Stimulated activated CD4-positive, alpha-beta T cell treated with anti-CD3 and anti-CD28 coated beads, TNF-alpha, amount 100 ng/mL, for 48 hours (primary cell): ENCODE measurements around the gene CNIH2.
"Not testable (repeated sequence)": the region's sequence is repeated elsewhere in the genome, so short reads cannot be mapped to it uniquely, and the experiment has no call there.

ENCODE experiments used
- DNase-seq, 3 donors: peaks; one replicate each; pipeline ENCODE4 v3.0.0-alpha.2; 2020; ENCODE audit warnings: low read depth in 3 of 3

The CNIH2 gene

DNA sequence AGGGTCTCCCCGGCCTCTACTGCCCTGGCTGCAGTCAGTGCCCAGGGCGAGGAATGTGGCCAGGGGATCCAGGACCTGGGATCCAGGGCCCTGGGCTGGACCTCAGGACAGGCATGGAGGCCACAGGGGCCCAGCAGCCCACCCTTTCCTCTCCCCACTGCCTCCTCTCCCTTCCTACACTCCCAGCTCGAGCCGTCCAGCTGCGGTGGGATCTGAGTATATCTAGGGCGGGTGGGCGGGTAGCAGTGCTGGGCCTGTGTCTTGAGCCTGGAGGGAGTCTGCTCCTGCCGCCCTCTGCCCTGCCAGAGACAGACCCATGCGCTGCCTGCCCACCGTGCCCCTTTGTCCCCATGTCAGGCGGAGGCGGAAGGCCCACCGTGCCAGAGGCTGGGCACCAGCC lies 1.4 kb upstream of the CNIH2 start:
- not testable (repeated sequence) for DNase-seq

DNA sequence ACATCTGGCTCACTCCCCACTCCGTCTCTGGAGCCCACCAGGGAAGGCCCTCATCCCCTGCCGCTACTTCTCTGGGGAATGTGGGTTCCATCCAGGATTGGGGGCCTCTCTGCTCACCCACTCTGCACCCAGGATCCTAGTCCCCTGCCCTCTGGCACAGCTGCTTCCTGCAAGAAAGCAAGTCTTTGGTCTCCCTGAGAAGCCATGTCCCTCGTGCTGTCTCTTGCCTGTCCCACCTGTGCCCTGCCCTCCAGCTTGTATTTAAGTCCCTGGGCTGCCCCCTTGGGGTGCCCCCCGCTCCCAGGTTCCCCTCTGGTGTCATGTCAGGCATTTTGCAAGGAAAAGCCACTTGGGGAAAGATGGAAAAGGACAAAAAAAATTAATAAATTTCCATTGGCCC lies 911 bp upstream of the CNIH2 start:
- DNase-seq: not testable (repeated sequence)

DNA sequence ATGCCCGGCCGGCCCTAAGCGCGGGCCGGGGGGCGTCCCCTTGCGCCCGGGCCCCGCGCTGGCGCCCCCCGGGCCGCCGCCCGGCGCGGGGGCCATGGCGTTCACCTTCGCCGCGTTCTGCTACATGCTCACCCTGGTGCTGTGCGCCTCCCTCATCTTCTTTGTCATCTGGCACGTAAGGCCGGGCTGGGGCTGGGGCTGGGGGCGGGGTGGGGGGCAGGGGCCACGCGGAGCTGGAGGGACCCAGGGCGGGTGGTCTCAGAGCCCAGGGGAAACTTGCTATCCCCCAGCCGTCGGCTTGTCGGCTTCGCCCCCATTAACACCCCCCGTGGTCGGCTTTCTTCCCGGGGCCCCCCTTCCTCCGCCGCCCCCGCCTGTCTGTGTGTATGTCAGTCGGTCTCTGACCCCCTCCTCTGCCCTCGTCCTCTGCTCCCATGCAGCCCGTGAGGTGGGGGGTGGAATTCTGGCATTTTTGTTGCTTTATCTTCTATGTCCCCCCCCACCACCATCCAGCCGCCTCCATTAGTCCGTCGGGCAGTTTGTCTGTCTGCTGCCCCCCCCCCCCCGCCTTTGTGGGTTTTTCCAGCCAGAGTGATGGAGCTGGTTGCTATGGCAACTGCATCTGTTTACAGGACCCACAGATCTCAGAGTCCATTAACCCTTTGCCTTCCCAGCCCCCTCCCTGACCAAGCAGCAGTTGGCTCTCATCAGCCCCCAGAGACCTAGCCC lies 552 bp downstream of the CNIH2 start:
- DNase-seq: no peak

DNA sequence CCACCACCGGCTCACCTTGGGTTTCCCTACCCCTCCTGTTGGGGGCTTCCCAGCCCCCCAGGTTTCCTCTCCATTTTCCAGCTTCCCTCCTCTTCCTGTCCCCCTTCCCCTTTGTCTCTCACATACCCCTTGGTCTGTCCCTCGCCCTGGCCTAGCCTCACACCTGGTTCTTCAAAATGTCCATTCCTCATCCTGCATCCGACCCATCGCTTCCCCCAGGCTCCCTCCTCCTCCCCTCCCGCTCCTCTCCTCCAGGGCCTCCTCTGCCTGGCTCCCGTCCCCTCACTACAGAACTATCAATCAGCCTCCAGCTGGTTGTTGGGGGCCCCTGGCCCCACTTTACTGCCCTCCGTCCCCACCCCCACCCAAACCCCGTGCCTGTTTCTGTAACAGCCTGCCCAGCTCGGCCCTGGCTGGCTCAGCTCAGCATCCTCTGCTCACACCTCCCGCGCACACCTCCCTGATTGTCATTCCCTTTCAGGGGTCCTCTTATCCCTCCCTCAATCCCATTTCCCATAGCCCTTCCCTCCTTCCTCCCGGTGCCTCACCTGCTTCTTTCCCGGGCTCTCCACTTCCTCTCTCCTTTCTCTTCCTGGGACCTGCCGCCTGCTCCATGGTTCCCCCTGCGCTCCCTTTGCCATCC lies 1.2 kb downstream of the CNIH2 start:
- no peak for DNase-seq

DNA sequence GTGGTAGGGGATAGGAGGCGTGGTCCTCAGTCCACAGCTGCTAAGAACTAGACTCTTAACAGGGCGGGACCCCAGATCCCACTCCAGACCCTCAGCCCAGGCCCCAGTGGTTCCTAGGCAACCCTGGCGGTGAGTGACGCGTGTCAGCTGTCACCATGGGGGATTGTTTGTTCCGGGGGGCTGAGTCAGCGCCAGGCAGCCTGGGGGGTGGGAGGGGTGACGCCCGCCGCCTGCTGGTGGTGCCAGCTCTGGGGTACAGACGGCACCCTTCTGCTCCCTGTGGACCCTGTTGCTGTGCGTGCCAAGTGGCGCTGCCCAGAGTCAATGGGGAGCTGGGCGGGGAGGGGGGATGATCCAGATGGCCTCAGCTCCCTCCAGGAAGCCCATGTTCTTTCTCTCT lies 2.5 kb downstream of the CNIH2 start:
- no peak for DNase-seq

DNA sequence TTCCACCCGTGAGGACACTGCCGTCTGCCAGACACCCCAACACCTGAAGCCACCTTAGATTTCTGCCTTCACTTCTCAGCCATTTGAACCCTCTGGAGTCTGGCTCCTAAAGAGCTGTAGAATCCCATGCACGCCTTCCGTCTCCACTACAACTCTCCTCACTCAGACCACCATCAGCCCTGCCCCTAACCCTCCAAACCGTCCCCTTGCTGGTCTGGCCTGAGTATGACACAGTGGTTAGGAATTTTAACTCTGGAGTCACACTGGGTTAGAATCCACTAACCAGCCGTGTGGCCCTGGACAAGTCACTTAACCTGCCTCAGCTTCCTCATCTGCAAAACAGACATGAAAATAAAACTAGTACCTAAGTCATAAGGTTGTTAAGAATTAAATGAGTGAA lies 3.0 kb downstream of the CNIH2 start:
- no peak for DNase-seq

DNA sequence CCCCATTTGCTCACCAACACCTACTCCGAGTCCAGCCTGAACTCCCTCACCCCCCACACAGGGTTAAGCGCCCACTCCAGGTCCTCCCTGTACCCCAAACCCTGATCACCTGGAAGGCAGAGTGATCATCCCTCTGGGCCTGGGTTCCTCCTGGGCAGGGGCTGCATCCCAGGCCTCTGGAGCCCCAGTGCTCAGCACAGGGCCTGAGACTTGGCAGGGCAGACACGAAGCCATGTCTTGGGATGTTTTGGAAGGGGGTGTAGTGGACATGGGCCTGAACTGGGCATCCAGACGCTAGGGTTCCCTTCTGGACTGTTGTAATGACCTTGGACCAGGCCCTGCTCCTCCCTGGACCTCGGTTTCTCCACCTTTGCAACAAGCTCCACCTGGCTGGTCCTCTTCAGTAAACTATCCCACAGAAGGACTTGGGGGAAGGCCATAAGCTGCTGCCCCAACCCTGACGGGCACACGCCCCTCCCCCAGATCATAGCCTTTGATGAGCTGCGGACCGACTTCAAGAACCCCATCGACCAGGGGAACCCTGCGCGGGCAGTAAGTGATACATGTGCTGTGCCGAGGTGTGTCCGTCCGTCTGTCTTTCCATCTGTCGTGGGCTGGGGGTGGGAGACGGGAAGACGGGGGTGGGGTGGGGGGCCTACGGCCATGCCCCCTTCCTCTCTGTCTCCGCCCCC lies 3.9 kb downstream of the CNIH2 start:
- no peak for DNase-seq

DNA sequence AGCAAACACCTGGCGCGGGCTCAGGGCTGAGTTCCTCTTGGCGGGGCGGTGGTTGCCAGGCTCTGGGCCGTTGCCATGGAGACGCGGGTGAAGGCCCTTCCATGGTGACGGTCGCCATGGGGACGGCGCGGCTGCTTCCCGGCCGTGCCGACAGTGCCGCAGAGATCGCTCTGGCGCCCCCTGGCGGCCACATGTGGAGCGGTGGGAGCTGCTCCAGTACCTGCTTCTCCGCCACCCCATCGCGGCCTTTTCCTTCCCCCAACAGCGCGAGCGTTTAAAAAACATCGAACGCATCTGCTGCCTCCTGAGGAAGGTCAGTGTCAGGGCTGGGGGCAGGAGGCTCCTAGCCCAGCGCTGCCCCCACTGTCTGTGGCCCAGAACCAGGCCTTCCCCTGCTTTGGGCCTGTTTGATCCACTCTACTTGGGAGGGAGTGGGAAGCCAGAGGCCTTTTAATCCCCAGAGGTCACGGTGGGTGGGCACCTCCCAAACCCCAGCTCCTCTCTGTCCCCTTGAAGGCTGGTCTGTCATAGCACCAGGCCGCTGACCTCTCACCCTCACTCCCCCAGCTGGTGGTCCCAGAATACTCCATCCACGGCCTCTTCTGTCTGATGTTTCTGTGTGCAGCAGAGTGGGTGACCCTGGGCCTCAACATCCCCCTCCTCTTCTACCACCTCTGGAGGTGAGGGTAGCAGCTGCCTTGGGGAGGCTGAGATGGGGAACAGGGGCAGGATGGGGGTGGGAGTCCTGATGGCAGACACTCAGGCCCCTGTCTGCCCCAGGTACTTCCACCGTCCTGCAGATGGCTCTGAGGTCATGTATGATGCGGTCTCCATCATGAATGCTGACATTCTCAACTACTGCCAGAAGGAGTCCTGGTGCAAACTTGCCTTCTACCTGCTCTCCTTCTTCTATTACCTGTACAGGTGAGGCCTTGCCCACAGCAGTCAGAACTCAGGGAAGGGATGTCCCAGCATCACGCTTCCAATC lies 4.8 kb downstream of the CNIH2 start:
- peak; percentile 97 to 100 (median 99) for DNase-seq

DNA sequence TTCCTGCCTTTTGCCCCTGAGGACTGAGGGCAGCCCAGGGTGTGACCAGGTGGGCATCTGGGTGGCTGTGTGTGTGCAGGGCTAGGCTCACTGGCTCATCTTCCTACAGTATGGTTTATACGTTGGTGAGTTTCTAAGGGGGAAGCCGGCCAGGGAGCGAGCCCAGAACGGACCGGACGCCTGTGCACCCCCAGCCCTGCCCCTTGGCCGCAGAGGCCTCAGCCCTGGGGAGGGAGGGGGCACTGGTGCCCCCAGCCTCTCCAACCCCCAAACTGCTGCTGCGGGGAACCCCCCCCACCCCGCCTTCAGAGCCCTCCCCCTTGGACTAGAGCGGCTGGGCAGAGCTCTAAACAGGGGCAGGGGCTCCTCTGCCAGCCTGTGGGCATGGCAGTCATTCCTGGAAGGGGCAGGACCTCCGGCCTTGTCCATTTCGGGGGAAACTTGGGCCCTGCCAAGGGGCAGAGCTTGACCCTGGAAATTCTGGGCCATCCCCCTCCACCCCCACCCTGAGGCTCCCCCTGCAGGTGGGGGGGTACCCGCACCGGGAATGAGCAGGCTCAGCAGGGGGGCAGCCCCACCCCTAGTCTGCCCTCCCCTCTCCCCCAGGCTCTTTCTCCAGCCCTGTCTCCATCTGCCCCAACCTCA lies 5.6 kb downstream of the CNIH2 start:
- DNase-seq: no peak

DNA sequence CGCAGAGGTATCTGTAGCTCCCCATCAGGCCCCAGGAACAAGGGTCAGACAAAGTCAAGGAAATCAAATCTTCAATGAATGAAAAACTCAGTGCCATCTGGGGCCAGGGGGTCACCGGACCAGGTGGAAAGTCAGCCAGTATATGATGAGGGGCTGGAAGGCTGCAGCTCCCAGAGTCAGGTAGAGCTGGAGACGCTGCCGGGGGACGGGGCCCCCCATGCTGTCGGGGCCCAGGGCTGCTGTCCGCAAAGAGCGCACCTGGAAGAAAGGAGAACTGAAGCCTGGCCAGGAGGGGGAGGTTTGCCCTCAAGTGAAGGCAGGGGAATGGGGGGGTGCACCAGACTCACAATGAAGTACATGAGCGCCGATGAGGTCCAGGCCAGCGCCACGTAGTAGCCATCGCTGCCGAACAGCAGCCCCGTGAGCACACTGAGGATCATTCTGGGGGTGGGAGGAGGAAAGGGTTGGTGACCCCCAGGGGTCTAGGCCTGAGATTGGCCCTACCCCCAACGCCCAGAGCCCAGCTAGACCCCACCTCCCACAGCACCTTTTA lies 6.6 kb downstream of the CNIH2 start:
- DNase-seq: no peak

DNA sequence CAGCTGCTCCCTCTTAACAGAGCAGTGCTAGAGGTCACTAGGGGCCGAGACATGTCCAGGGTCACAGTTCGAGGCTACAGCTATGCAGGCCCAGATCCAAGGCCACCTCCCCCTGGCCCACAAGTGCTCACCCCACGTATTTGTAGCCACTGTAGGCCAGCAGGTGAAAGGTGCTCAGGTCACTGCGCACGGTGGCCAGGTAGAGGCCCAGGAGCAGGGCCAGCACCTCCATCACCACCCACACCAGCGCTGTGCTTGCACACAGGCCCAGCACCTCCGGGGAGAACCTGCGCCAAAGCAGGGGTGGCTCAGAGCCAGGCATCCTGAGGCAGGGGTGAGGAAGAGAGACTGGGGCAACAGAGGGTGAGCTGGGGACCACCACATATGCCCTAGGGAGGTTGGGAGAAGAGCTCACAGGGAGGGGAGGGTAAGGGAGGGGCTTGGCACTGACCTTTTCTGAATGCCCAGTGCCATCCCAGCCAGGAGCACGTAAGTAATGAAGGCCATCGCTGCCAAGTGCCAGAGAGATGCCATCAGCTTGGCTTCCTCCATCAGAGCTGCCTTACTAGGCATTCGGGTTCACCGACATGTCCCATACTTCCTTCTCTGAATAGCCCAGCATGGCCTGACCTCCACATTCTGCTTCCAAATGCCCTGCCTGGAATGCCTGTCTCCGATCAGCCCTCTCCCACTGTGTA lies 7.4 kb downstream of the CNIH2 start:
- DNase-seq: no peak

DNA sequence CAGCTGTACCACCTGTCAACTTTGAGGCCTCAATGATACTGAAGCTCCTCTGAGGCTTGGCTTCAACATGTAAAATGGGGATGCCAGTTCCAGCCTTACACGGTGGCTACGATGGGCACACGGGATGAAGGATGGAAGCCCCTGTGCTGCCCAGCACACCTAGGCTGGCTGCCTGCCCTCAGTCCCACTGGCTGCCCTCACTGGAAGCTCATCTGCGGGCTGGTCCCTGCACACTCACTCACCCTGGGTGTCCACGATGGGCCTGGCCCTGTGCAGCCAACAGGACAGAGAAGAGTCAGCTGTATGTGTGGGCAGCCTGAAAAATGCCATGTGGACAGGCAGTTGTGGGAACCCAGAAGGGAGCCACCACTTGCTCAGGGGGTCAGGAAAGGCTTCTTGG lies 8.7 kb downstream of the CNIH2 start:
- no peak for DNase-seq

DNA sequence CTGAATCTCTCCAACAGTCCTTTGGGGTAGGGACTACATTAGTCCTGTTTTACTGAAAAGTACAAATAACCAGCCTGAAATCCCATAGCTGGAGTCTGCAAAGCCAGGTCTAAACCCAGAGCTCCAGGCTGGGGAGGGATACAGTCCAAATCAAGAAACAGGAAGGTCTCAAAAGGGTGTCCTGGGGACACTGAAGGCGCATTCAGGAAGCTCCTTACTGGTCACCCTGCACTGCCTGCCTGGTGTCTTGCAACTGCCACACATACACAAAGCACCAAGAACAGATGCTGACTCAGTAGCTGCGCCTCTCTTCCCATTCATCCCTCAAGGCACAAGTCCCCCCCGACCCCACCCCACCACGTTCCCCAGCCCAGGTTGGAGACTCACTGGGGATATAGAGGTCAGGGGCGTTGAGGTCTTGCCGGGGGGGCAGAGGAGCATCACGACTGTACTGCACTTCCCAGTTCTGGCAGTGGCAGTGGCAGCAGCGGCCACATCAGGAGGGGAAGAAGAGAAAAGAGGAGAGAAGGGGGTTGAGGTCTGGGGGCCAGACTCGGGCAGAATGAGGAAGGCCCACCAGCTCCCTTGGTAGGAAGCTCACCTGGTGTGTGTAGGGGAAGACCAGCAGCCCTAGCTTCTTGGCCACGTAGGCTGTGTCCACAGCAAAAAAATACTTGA lies 9.4 kb downstream of the CNIH2 start:
- DNase-seq: no peak

DNA sequence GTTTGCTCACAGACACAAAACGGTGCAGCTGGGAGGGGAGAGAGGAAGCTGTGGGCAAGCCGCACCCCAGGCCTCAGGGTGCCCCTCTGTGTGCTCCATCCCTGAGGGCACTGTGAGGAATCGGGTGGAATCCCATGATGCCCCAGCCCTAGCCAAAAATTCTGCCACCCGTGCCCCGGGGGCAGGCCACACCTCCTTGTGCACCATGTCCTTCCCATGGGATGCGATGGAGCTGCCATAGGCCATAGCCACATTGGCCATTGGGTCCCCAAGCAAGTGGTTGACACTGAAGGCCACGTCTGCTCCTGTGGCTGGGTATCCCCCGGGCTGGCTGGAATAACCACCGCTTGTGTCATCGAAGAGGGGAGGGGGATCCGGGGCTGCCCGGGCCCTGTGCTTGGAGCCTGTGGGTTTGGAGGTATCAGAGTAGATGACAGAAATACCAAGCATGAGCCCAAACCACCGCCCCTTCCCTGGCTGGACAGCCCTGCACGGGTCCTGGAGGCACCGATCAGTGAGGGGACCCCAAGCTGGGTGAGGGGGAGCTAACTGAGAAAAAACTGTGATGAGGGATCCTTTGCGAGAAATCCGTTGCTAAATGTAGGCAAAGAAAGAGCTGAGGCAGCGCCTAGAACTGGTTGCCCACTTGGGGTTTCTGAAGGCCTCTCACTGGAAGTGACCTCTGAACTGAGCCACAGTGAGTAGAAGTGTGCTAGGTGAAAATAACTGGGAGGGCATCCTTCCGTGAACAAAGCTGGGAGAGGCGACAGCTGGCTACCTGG lies 10.1 kb downstream of the CNIH2 start:
- DNase-seq: no peak

DNA sequence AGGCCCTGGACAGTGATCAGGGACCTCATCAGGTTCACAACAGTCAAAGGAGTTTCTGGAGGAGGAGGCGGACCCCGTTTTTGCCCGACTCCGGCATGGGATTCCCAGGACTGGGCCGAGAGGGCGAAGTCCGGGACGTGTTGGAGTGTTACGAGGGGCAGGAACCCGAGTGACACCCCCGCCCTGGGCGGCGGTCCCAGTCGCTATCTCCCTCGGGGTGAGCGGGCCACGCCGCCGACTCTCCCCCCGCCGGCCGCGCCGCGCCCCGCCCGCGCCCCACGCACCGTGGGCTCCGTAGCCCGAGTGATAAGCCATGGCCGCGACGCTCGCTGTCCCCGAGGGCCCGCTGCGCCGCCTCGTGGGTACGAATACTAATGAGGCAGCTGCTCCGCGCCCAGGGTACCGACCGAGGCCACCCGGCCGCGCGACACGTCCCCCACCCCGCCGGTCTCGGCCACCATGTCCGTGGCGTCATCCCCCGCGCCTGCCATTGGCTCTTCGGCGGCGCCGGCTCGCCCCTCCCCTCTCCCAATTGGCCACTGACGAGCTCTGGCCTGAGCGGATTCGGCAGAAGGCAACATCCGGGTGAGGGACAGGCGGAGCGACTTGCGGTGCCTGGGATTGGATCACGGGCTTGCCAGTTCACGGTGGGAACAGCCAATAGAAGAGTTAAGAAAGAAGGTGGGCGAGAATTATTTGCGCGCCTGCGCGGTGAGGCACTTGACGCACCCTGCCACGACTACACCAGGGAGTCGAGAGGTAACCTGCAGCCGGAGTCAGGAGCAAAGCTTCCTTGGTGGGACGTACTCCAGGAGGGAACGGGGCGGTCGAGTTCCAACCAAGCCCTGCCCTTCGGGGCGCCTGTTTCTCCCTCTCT lies 10.9 kb downstream of the CNIH2 start, which contains the start of gene YIF1A:
TSS of gene YIF1A (minus strand) at position 473 of the 877 bp plus-strand sequence. CDS start at position 315, 158 bp downstream.
- peak; percentile 95 to 99 (median 98) for DNase-seq

DNA sequence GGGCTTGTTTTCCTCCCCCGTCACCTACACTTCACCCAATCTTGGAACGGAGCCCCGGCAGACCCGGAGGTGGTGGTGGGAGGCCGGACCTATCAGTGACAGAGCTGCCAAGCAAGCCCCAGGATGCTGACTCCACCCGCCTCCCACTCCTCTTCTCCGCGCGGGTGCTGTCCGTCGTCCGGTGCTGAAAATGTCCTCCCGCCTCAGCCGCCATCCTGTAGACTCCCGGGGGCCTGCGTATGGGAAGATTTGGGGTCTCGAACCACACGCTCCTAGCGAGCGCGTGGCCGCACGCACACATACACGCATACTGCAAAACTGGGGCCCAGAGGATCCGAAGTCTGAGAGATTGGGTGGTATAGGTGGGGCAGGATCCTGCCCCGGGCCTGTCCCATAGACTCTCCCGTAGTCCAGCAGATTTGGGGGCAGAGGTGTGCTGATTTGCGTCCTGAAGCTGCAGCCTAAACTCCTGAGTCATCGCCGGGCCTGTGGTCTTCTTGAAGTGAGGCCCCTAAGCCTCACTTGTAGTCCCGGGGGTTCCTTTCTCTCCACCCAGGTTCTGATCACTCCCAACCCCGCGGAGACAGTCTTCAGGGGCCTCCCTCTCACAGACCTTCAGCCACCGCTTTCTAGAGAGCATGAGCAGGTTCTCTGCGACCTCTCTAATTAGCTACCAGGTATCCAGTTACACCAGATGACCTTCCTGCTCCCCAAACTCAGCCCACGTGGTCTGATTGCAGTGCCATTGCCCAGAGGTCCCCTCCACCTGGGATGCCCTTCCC lies 11.8 kb downstream of the CNIH2 start:
- DNase-seq: peak; percentile 67 to 80 (median 75)

DNA sequence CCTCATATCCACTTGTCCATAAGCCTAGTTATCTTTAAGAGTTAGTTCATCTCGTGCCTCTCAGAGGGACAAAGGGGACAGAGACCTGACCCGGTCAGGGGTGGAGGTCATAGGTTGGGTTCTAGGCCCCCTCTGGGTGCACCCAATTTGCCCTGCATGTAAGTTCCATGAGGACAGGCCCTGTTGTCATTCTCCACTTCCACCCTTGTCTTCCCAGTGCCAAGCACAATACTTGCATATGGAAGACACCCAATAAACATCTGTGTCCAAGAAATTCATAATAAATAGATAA lies 12.3 kb downstream of the CNIH2 start:
- no peak for DNase-seq
